Loucy (cell line): ENCODE measurements around the gene TPM4.

Source experiments
- H2AFZ ChIP-seq: fragments of 200-600 bp; sonication (generic); 2 replicates; pipeline ENCODE4 v1.6.0; 2016; ENCODE audit warnings: antibody characterized with exemption, mild to moderate bottlenecking, low read length, moderate library complexity
- H3F3A ChIP-seq: fragments of 200-600 bp; 2 replicates; pipeline ENCODE4 v1.6.0; 2016; ENCODE audit warnings: antibody characterized with exemption, low read depth, mild to moderate bottlenecking
- H3K27me3 ChIP-seq: fragments of 200-600 bp; sonication (generic); 2 replicates; pipeline ENCODE4 v1.6.1; 2014; ENCODE audit warnings: low read length, mild to moderate bottlenecking; ENCODE audit not compliant: insufficient read depth, poor library complexity, severe bottlenecking
- H3K36me3 ChIP-seq: fragments of 200-600 bp; sonication (generic); 2 replicates; pipeline ENCODE4 v1.6.1; 2016; ENCODE audit warnings: low read length; ENCODE audit not compliant: insufficient read depth
- H3K4me1 ChIP-seq: fragments of 200-600 bp; sonication (generic); 2 replicates; pipeline ENCODE4 v1.5.1; 2014; ENCODE audit warnings: low read length, mild to moderate bottlenecking; ENCODE audit not compliant: insufficient read depth, poor library complexity, severe bottlenecking
- H3K4me2 ChIP-seq: fragments of 200-600 bp; sonication (generic); 2 replicates; pipeline ENCODE4 v1.6.0; 2014; ENCODE audit warnings: antibody characterized with exemption, low read length, low read depth, mild to moderate bottlenecking; ENCODE audit not compliant: poor library complexity, severe bottlenecking
- H3K4me3 ChIP-seq: fragments of 200-600 bp; sonication (generic); 2 replicates; pipeline ENCODE4 v1.5.1; 2014; ENCODE audit warnings: low read length, mild to moderate bottlenecking, mixed read lengths; ENCODE audit not compliant: poor library complexity, severe bottlenecking
- H3K79me2 ChIP-seq: fragments of 200-600 bp; sonication (generic); 2 replicates; pipeline ENCODE4 v1.6.1; 2014; ENCODE audit warnings: low read length; ENCODE audit not compliant: insufficient read depth
- H3K9ac ChIP-seq: fragments of 200-600 bp; sonication (generic); 2 replicates; pipeline ENCODE4 v1.6.0; 2014; ENCODE audit warnings: mild to moderate bottlenecking, low read depth, low read length, moderate library complexity; ENCODE audit not compliant: poor library complexity, severe bottlenecking
- H3K9me2 ChIP-seq: fragments of 200-600 bp; sonication (generic); replicated peaks from 2 replicates; pipeline ENCODE4 v1.6.1; 2016; ENCODE audit warnings: low read depth, low read length, mixed read lengths
- H3K9me3 ChIP-seq: fragments of 200-600 bp; sonication (generic); 2 replicates; pipeline ENCODE4 v1.6.1; 2014; ENCODE audit warnings: mild to moderate bottlenecking, antibody characterized with exemption, low read length, low read depth; ENCODE audit not compliant: insufficient read depth
- H4K20me1 ChIP-seq: fragments of 200-600 bp; sonication (generic); 2 replicates; pipeline ENCODE4 v1.6.0; 2014; ENCODE audit warnings: antibody characterized with exemption, low read length, mild to moderate bottlenecking; ENCODE audit not compliant: insufficient read depth, poor library complexity, severe bottlenecking
- CTCF ChIP-seq: fragments of 200-600 bp; sonication (generic); conservative IDR thresholded peaks from 2 replicates; pipeline ENCODE4 v1.5.1; 2014; ENCODE audit warnings: mild to moderate bottlenecking, antibody characterized with exemption, low read length
- EZH2phosphoT487 ChIP-seq: fragments of 200-600 bp; IDR thresholded peaks from 2 replicates; pipeline ENCODE4 v1.6.1; 2018; ENCODE audit warnings: antibody characterized with exemption, mild to moderate bottlenecking, moderate library complexity, borderline replicate concordance

Gene TPM4

GRCh38 chr19:16066611-16067104 is 9.6 kb upstream of the TPM4 start:
- Histone ChIP-seq H3K4me1 (peaks cover 18% of the 10 kb centered on the region), H3K79me2 (no peaks in the 10 kb centered on the region), H3K27me3 (no peaks in the 10 kb centered on the region), H3K4me3 (no peak overlapping the region), H3K9ac (no peak overlapping the region), H3K9me3 (no peaks in the 10 kb centered on the region), H3K36me3 (no peaks in the 10 kb centered on the region), H3K4me2 (no peak overlapping the region), H3K9me2 (no peaks in the 10 kb centered on the region), H3F3A (no peaks in the 10 kb centered on the region), H4K20me1 (no peaks in the 10 kb centered on the region), H2AFZ (no peak overlapping the region)
- TF ChIP-seq CTCF, result peak; percentile 69
- TF ChIP-seq EZH2phosphoT487, result no peak

DNA sequence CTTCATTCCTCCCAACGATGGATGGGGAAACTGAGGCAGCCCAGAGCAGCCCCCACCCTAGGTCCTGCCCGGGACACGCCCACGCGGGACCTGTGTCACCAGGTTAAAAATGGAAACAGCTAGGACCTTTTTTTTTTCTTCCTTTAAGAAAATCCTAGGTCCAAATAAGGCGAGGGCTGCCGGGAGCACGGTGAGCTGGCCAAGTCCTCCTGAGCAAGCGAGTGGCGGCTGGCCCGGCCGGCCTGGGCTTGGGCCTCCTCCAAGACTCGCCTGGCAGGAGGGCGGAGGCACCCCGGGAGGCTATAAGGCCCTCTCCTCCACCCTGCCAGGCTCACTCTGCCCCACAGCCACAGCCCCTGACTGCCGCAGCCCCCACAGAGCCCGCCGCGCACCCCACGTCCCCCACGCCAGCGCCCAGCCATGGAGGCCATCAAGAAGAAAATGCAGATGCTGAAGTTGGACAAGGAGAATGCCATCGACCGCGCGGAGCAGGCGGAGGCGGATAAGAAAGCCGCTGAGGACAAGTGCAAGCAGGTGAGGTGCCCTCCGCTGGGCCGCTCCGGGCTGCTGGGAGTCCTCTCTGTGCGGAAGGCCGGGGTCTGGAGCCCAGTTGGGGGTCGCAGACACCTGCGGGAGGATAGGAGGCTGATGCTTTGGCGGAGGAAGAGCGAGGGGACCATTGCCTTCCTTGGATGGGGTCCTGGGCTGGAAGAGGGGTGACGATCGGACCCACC is 8.9 kb upstream of the TPM4 start:
- Histone ChIP-seq H3F3A (no peaks in the 10 kb centered on the region), H3K4me3 (no peak overlapping the region), H3K4me2 (no peak overlapping the region)

DNA sequence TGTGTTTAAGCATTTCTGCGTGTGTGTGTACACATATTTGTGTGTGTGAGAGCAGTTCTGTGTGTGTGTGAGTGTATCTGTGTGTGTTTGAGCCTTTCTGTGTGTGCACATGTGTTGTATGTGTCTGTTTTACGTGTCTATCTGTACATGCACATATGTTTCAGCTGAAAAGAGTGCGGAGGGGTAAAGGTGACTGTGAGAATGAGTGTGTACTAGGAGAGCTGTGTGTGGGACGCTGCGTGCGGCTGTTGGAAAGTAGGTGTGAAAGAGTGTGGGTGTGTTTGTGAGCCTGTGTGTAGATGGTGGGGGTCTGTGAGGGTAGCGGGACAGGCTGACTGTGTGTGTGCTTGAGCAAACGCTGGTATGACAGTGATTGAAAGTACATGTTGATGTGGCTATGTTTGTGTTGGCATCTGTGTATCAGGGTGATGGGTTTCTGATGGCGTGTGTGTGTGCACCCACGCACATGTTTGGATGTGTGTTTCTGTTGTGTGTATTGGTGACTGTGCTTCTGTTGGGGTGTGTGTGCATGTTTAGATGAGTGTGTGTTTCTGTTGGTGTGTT is 7.5 kb upstream of the TPM4 start:
- no peaks in the 10 kb centered on the region for H3K27me3 ChIP-seq
- H3K79me2 ChIP-seq, result peaks cover 12% of the 10 kb centered on the region; the same call in 1 of the 2 replicates

More for the DNA sequence above, 8.9 kb upstream of the TPM4 start:
- no peaks in the 10 kb centered on the region for H3K36me3 ChIP-seq
- TF ChIP-seq CTCF (no peak), EZH2phosphoT487 (no peak)
- no peak overlapping the region for H2AFZ ChIP-seq
- H3K4me1 ChIP-seq, result peaks cover 19% of the 10 kb centered on the region
- H3K9ac ChIP-seq, result no peak overlapping the region
- no peaks in the 10 kb centered on the region for H4K20me1 ChIP-seq
- H3K79me2 ChIP-seq, result peaks cover 3% of the 10 kb centered on the region; the same call in 1 of the 2 replicates
- no peaks in the 10 kb centered on the region for H3K9me3 ChIP-seq
- no peaks in the 10 kb centered on the region for H3K9me2 ChIP-seq
- H3K27me3 ChIP-seq, result no peaks in the 10 kb centered on the region

More for the DNA sequence above, 7.5 kb upstream of the TPM4 start:
- Histone ChIP-seq H3F3A (no peaks in the 10 kb centered on the region), H4K20me1 (no peaks in the 10 kb centered on the region), H3K9ac (no peak overlapping the region), H2AFZ (no peak overlapping the region), H3K4me1 (peaks cover 30% of the 10 kb centered on the region), H3K4me3 (no peak overlapping the region), H3K9me3 (no peaks in the 10 kb centered on the region), H3K4me2 (no peak overlapping the region), H3K36me3 (no peaks in the 10 kb centered on the region), H3K9me2 (no peaks in the 10 kb centered on the region)
- no peak for TF ChIP-seq EZH2phosphoT487
- TF ChIP-seq CTCF, result no peak
